HL-60 (cell line): Measurements from ENCODE around the gene MRPL28.

Experiments
- CTCF ChIP-seq: IDR thresholded peaks from one replicate; pipeline ENCODE4 v1.5.1; 2011; ENCODE audit warnings: low read length, control low read depth, inconsistent platforms; ENCODE audit not compliant: insufficient read depth
- POLR2AphosphoS5 ChIP-seq: IDR thresholded peaks from 2 replicates; pipeline ENCODE4 v1.6.1; 2012; ENCODE audit warnings: low read depth
- TF ChIP-seq, protein P1 (sequence below): IDR thresholded peaks from 2 replicates; pipeline ENCODE4 v1.6.1; 2012; ENCODE audit warnings: low read depth; ENCODE audit not compliant: insufficient replicate concordance

GRCh38 chr16:367333-367903, 2.9 kb downstream of the MRPL28 start:
- TF ChIP-seq CTCF: no peak
- TF ChIP-seq, protein P1, sequence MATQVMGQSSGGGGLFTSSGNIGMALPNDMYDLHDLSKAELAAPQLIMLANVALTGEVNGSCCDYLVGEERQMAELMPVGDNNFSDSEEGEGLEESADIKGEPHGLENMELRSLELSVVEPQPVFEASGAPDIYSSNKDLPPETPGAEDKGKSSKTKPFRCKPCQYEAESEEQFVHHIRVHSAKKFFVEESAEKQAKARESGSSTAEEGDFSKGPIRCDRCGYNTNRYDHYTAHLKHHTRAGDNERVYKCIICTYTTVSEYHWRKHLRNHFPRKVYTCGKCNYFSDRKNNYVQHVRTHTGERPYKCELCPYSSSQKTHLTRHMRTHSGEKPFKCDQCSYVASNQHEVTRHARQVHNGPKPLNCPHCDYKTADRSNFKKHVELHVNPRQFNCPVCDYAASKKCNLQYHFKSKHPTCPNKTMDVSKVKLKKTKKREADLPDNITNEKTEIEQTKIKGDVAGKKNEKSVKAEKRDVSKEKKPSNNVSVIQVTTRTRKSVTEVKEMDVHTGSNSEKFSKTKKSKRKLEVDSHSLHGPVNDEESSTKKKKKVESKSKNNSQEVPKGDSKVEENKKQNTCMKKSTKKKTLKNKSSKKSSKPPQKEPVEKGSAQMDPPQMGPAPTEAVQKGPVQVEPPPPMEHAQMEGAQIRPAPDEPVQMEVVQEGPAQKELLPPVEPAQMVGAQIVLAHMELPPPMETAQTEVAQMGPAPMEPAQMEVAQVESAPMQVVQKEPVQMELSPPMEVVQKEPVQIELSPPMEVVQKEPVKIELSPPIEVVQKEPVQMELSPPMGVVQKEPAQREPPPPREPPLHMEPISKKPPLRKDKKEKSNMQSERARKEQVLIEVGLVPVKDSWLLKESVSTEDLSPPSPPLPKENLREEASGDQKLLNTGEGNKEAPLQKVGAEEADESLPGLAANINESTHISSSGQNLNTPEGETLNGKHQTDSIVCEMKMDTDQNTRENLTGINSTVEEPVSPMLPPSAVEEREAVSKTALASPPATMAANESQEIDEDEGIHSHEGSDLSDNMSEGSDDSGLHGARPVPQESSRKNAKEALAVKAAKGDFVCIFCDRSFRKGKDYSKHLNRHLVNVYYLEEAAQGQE: no peak
- no peak for TF ChIP-seq POLR2AphosphoS5
